AG09309 (cell line): Measurements from ENCODE around the gene SPNS2.

Experiments
- DNase-seq: peaks from one replicate; pipeline ENCODE4 v3.0.0-alpha.2; 2010; ENCODE audit warnings: low read depth
- H3K4me3 ChIP-seq: 2 replicates; pipeline ENCODE4 v1.5.1; 2011; ENCODE audit warnings: mild to moderate bottlenecking, low read depth, low read length, moderate library complexity; ENCODE audit not compliant: control insufficient read depth
- CTCF ChIP-seq: IDR thresholded peaks from 2 replicates; pipeline ENCODE4 v1.5.1; 2011; ENCODE audit warnings: mild to moderate bottlenecking, low read depth, low read length, inconsistent platforms; ENCODE audit not compliant: insufficient read depth, control insufficient read depth; ENCODE audit errors: missing control alignments

Gene SPNS2

GRCh38 chr17:4520894-4521600, 22.4 kb downstream of the SPNS2 start:
- DNase-seq, result peak; percentile 11
- no peak overlapping the region for H3K4me3 ChIP-seq
- TF ChIP-seq CTCF, result no peak

- DNase-seq, result no peak
- no peak overlapping the region for H3K4me3 ChIP-seq
- TF ChIP-seq CTCF, result no peak
Observed at GRCh38 chr17:4522661-4523060, 24.0 kb downstream of the SPNS2 start.

GRCh38 chr17:4523946-4524345, 25.3 kb downstream of the SPNS2 start:
- no peak for TF ChIP-seq CTCF
- H3K4me3 ChIP-seq, result no peak overlapping the region
- DNase-seq, result no peak

GRCh38 chr17:4525691-4526397, 27.2 kb downstream of the SPNS2 start:
- no peak for DNase-seq
- no peak overlapping the region for H3K4me3 ChIP-seq
- TF ChIP-seq CTCF, result no peak

- TF ChIP-seq CTCF, result no peak
- DNase-seq, result no peak
- no peak overlapping the region for H3K4me3 ChIP-seq
Observed at GRCh38 chr17:4527134-4527533, 28.5 kb downstream of the SPNS2 start.

GRCh38 chr17:4527566-4528125, 29.0 kb downstream of the SPNS2 start:
- no peak for DNase-seq
- H3K4me3 ChIP-seq, result no peak overlapping the region
- TF ChIP-seq CTCF, result no peak
